HG03457 (cell line): Measurements from ENCODE around the gene CHRNB2.

ENCODE experiments used
- ATAC-seq: cut with Tn5 transposase; IDR thresholded peaks from one replicate; pipeline ENCODE4 v1.9.1; 2021; ENCODE audit warnings: moderate number of reproducible peaks; ENCODE audit not compliant: unreplicated experiment

Gene CHRNB2

GRCh38 chr1:154551474-154551873, 16.1 kb upstream of the CHRNB2 start:
- no peak for ATAC-seq

- no peak for ATAC-seq
Observed at GRCh38 chr1:154552036-154552435, 15.5 kb upstream of the CHRNB2 start.

DNA sequence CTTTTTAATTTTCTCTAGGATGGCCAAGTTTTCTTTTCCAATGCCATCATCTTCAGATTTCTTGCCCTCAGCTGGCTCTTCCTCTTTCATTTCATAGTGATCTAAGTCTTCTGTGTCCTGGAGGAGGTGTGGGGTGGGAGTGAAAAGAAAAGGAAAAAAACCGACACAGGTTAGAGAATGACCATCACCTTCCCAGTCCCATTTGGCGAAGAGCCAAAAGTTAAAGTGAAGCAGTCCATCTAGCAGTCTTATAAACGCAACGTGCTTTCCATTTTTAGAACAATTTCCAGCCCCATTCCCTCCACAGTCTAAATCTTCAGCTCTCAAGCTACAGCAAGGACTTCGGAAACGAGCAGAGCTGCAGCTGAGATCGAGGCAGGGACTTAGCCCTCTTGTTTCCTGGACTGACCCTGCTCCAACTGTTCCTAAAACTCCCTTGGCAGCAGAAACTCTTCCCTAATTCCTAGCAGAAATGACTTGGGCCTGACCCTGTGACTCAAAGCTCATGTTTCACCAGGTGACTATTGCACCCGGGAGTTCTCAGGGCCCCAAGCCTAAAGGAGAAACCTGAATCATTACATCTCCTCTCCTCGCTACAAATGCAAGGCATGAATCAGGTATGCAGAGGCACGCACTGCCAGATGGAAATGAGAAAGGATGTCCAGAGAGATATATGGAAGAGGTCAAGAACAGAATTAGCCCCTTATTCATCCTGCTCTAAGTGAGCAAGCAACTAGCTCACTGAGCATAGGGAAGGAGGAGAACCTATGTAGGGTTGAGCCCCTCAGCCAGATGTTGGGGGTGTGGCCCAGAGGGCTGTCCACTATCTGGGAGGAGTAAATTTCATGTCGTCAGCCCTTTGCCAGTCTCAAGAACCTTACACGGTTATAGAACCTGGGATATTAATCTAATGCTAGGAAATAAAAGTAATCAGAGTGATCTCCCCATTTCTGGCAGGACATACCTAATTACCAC, 14.2 kb upstream of the CHRNB2 start:
- ATAC-seq: no peak

DNA sequence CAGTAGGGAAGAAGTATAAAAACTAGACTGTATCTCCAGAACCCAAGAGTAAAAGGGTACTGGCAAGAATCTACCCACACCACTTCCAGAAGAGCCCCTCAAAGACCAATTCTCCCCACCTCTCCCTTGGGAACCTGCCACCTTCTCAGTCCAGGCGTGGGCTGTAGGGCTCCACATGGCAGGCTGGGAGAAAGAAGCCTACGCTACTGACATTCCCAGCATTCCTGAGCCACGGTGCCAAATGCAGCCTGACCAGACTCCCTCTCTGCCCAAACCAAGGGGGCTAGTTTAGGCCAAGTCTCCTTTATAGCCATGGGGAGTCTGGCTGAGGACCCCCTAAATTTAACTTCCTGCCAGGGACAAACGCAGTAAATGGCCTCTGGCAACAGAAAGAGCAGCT, 11.2 kb upstream of the CHRNB2 start:
- ATAC-seq: no peak

DNA sequence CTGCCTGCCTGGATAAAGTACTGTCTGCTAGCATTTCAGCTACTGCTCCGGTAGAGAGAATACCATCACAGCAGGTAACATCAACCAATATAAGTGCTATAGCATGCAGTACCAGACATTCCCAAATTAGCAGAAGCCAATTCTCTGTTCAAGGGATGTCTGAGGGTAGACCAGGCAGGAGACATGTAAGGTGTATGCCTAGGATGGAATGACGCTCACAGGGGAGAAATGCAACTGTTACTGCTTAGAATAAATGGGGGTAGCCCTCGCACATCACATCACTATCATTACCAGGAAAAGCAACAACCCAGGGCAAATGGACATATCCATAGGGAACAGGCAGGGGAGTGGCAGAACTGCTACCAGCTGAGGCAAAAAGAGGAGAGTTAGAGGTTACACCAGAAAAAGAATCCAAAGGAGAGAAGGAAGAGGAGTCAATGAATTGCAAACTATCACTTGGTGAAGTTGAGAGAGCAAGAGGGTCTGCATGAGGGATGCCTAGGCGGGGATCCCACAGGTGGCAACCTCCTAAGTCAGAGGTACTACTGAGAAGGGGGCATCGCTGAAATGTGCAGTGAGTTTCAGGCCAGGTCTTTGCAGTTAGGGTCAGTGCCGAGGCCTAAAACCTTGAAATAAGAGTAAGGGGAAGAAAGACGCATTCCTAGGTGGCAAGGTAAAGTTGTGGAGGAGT, 10.2 kb upstream of the CHRNB2 start:
- ATAC-seq: no peak

DNA sequence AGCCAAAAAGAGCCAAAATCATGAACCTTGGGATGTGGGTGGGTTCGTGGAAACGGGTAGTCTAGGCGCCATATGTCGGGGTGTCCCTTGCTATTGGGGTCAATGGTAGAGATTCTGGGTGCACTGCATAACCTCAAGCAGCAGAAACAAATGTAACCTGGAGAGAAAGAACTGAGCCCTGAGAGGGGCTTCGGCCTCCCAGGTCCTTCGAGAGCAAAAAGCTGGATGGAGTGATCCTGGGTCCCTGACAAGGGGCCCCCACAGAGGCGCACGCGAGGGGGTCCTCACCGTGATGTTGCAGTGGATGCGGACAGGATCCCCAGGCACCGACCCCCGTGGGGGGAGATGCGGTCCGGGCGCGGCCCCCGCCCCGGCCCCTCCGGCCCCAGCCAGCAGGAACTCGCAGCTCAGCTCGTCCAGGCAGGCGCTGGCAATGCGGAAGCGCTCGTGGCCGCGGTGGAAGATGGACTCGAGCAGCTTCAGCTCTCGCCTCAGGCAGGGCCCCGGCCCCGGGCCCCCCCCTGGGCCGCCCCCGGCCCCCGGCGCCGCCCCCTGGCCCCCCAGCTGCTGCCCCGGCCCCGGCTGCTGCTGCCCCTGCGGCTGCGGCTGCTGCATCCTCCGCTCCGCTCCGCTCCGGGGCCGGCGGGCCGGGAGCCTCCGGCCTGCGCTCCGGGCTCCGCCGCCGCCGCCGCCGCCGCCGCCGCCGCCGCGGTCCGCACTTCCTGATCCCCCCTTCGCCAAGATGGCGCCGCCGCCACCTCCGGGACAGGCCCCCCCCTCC, 9.4 kb upstream of the CHRNB2 start, which contains the start of gene UBE2Q1:
Gene UBE2Q1, minus strand, starts transcription at position 724 of the 781 bp plus-strand sequence. Its CDS starts 109 bp downstream, at position 615.
- ATAC-seq: no peak

DNA sequence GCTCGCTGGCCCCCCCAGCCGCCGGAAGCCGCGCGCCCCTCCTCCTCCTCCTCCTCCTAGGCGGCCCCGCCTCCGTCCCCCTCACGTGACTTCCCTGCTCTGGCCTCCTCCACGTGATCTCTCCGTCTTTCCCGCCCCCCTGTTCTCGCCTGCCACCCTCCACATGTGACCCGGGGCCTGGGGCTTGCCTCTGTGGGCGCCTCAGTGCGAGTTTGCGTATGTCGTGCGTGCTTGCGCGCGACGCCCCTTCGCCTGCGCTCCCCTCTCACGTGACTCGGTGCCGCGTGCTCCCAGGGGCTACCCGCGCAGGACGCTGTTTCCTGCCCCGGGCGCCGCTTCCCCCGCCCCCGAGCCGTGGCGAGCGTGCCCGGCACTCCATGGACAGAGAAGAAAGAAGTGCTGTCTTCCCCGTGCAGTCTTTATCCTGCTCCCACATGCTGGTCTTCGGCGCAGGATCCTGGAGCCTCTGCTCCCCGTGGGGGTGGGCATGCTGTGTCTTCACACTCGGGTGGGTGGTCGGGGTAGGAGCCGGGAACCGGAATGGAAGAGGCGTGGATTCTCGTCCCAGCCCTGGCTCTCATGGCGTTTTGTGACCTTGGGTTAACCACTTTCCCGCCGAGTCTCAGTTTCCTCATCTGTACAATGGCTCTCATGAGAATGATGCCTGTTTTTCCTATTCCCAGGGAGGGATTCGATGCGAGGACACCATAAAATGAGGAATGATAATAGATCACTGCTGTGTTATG, 8.7 kb upstream of the CHRNB2 start:
- ATAC-seq: peak; percentile 85

GRCh38 chr1:154559466-154560044, 8.0 kb upstream of the CHRNB2 start:
- peak; percentile 37 for ATAC-seq

DNA sequence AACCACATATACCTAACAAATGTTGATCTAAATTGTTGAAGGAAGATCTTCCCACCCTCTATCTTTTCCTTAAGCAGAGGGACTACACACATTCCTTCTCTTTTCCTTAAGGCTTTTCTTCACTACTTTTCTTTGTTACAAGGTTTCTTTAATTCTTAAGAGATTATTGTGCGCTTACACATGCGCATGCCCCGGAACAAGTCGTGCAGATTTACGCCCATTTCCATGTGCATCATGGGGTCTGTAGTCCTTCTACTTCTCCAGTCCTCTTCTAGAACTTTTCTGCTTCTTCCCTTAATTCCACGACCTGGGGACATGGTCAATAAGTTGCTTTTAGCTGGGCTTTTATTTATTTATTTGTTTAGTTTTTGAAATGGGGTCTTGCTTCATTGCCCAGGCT, 1.7 kb upstream of the CHRNB2 start:
- no peak for ATAC-seq

GRCh38 chr1:154568157-154568815, 708 bp downstream of the CHRNB2 start:
- ATAC-seq: no peak

DNA sequence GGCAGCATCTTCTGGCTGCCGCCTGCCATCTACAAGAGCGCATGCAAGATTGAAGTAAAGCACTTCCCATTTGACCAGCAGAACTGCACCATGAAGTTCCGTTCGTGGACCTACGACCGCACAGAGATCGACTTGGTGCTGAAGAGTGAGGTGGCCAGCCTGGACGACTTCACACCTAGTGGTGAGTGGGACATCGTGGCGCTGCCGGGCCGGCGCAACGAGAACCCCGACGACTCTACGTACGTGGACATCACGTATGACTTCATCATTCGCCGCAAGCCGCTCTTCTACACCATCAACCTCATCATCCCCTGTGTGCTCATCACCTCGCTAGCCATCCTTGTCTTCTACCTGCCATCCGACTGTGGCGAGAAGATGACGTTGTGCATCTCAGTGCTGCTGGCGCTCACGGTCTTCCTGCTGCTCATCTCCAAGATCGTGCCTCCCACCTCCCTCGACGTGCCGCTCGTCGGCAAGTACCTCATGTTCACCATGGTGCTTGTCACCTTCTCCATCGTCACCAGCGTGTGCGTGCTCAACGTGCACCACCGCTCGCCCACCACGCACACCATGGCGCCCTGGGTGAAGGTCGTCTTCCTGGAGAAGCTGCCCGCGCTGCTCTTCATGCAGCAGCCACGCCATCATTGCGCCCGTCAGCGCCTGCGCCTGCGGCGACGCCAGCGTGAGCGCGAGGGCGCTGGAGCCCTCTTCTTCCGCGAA, 3.8 kb downstream of the CHRNB2 start:
- no peak for ATAC-seq

DNA sequence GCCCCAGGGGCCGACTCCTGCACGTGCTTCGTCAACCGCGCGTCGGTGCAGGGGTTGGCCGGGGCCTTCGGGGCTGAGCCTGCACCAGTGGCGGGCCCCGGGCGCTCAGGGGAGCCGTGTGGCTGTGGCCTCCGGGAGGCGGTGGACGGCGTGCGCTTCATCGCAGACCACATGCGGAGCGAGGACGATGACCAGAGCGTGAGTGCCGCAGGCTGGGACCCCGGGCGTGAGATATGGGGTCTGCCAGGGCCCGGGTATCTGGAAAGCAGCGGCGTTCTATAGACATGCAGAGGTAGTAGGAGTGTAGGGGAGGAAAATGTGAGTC, 4.3 kb downstream of the CHRNB2 start:
- no peak for ATAC-seq

- ATAC-seq: no peak
Observed at GRCh38 chr1:154572468-154573167, 5.0 kb downstream of the CHRNB2 start.

GRCh38 chr1:154573168-154573510, 5.6 kb downstream of the CHRNB2 start:
- no peak for ATAC-seq

GRCh38 chr1:154574716-154575115, 7.1 kb downstream of the CHRNB2 start:
- no peak for ATAC-seq

DNA sequence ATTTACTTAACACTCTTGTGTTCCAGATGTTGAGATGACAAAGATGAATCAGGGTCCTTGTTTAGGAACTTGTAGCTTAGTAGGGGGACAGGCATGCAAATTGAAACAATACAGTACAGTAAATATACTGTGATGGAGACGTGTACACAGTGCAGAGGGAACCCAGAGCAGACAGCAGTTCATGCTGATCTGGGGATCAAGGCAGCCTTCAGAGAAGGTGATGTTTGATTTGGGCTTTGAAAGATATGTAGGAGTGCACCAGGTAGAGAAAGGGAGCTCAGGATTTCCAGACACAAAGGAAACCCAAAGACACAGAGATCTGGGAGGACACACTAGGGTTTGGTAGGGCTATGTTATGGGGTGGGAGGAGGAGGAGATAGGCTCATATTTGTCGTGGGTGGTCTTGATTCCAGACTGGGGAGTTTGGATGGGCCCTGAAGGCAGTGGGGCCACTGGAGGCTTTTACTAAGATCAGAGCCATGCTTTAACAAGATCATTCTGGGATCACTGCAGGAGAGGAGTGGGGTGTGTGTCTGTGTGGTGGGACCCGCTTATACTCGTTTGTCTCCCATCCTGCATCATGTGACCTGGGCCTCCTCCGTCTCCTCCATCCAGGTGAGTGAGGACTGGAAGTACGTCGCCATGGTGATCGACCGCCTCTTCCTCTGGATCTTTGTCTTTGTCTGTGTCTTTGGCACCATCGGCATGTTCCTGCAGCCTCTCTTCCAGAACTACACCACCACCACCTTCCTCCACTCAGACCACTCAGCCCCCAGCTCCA, 7.8 kb downstream of the CHRNB2 start:
- no peak for ATAC-seq

- ATAC-seq: no peak
Observed at GRCh38 chr1:154575951-154576566, 8.5 kb downstream of the CHRNB2 start.
